Measurements from ENCODE around the gene KIAA0513. TPM values are rescaled to one million over a fixed set of nuclear protein-coding genes. Genes with fewer than 3 reads are reported as not detected.
A peak's percentile ranks its signal among the peaks of the same experiment; 100 is the strongest.

KIAA0513 gene
- total and polyA plus RNA-seq, 2 of the 13 experiments (the other 11 are each of a cell fraction or from before 2014, with no cell fraction given), result 1.8 TPM

- TF ChIP-seq PHB2 (IDR thresholded peaks at IDR 0.05; ENCODE audit: partially characterized antibody) (no peak), CEBPG (CRISPR knock-in tag; IDR thresholded peaks at IDR 0.05) (no peak), SP140L (CRISPR knock-in tag; IDR thresholded peaks at IDR 0.05; ENCODE audit: borderline replicate concordance) (no peak), ZNF639 (CRISPR knock-in tag; conservative IDR thresholded peaks at IDR 0.05) (no peak), MIER3 (CRISPR knock-in tag; IDR thresholded peaks at IDR 0.05; ENCODE audit: borderline replicate concordance) (no peak), PBX3 (CRISPR knock-in tag; IDR thresholded peaks at IDR 0.05; ENCODE audit: borderline replicate concordance) (no peak), ZNF816 (CRISPR knock-in tag; IDR thresholded peaks at IDR 0.05; ENCODE audit: borderline replicate concordance) (no peak), SNRNP70 (IDR thresholded peaks at IDR 0.05; ENCODE audit: low read depth, low read length) (no peak), ZNF124 (CRISPR knock-in tag; IDR thresholded peaks at IDR 0.05) (no peak), SIN3A (IDR thresholded peaks at IDR 0.05; ENCODE audit: borderline replicate concordance, low read depth, low read length) (no peak), ZBTB39 (CRISPR knock-in tag; IDR thresholded peaks at IDR 0.05) (no peak), MYPOP (CRISPR knock-in tag; IDR thresholded peaks at IDR 0.05) (peak; percentile 73; the same call in 1 of the 2 replicates), GATAD2A (CRISPR knock-in tag; IDR thresholded peaks at IDR 0.05) (no peak), ZNF430 (CRISPR knock-in tag; IDR thresholded peaks at IDR 0.05) (peak; percentile 88), REL (CRISPR knock-in tag; conservative IDR thresholded peaks at IDR 0.05) (no peak), ZSCAN22 (CRISPR knock-in tag; IDR thresholded peaks at IDR 0.05) (peak; percentile 76), ELF3 (CRISPR knock-in tag; IDR thresholded peaks at IDR 0.05) (no peak), CBX1 (IDR thresholded peaks at IDR 0.05; ENCODE audit: low read depth) (no peak), ZNF350 (CRISPR knock-in tag; IDR thresholded peaks at IDR 0.05; ENCODE audit: borderline replicate concordance, low read depth) (peak; percentile 79; the same call in 1 of the 2 replicates), ZFP82 (CRISPR knock-in tag; IDR thresholded peaks at IDR 0.05; ENCODE audit: borderline replicate concordance) (no peak), FOXC1 (CRISPR knock-in tag; IDR thresholded peaks at IDR 0.05; ENCODE audit: borderline replicate concordance) (peak; percentile 97), ZBTB21 (CRISPR knock-in tag; IDR thresholded peaks at IDR 0.05) (no peak), NR2F1 (CRISPR knock-in tag; IDR thresholded peaks at IDR 0.05) (no peak), PHF21A (CRISPR knock-in tag; IDR thresholded peaks at IDR 0.05) (no peak), THYN1 (CRISPR knock-in tag; IDR thresholded peaks at IDR 0.05; ENCODE audit: borderline replicate concordance, low read depth) (0 out of 2 replicates have a peak, but pooled peaks have one; percentile 47), RFX5 (IDR thresholded peaks at IDR 0.05; ENCODE audit: low read depth, low read length) (no peak)
These were observed 28.1 kb downstream of the KIAA0513 start (continued) for GRCh38 chr16:85055493-85056210.

Measured in HepG2 (cell line).